ENCODE data around the gene HMX3.
"Not testable (repeated sequence)": the region's sequence is repeated elsewhere in the genome, so short reads cannot be mapped to it uniquely, and the experiment has no call there.

The HMX3 gene

DNA sequence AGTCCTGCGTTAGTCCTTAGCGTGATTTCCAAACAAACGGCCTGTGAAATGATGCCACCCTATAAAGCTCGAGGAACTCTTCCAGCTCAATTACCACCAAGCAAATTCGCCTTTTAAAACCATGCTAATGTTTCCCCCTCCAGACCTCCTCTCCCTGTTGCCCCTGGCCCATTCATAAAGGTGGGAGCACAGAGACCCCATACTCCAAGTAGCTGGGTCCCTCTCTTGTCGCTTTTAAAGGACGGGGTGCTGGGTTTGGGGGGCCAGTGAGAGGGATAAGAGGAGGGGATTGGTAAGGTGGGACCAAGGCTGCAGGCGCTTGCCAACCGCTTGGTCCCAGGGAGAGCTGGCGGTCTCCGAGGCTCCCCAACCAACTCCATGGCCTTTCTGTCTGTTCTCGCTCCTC lies 13.4 kb downstream of the HMX3 start:
- DNase-seq = no peak

DNA sequence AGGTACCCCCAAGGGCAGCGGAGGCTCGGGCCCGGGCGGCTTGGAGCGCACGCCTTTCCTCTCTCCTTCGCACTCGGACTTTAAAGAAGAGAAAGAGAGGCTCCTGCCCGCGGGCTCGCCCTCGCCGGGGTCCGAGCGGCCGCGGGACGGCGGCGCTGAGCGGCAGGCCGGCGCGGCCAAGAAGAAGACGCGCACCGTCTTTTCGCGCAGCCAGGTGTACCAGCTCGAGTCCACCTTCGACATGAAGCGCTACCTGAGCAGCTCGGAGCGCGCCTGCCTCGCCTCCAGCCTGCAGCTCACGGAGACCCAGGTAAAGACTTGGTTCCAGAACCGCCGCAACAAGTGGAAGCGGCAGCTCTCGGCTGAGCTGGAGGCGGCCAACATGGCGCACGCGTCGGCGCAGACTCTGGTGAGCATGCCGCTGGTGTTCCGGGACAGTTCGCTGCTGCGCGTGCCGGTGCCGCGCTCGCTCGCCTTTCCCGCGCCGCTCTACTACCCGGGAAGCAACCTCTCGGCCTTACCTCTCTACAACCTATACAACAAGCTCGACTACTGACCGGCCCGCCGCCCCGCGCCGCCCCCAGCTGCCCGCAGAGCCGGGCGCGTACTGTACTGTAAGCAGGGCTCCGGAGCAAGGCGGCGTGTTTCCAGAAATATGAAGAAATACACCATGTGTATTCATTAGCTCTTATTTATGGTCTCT lies 13.9 kb downstream of the HMX3 start:
- no peak for DNase-seq

DNA sequence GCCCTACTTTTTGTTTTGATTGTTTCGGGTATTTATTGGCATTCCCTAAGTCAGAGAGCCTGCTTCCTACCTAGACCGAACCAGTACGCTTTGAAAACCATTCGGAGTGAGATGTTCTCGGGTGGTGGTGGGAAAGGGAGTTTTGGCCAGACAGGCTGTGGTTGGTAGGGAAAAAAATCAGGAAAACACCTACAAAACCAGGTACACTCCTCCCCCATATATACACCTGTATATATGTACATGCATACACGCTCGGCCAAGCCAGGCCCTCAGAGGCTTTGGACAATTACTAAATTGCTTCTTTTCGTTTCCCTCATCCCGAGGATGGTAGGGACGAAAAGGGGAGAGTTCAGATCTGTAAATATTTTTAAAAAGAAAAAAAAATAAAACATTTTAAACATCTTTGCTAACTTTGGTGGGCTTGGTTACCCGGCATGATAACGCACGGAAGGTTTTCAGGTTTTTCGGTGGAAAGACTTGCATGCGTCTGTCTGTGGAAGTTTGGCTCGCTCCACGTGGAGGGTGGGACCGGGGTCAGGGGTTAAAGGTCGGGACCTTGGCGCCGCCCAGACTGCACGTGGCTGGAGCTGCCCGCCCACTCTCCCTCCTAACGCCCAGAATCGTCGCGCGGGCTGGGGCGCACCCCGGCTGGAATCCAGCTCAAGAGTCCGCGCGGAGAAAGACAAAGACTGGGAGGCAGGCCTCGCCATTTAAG lies 14.7 kb downstream of the HMX3 start:
- DNase-seq = no peak

DNA sequence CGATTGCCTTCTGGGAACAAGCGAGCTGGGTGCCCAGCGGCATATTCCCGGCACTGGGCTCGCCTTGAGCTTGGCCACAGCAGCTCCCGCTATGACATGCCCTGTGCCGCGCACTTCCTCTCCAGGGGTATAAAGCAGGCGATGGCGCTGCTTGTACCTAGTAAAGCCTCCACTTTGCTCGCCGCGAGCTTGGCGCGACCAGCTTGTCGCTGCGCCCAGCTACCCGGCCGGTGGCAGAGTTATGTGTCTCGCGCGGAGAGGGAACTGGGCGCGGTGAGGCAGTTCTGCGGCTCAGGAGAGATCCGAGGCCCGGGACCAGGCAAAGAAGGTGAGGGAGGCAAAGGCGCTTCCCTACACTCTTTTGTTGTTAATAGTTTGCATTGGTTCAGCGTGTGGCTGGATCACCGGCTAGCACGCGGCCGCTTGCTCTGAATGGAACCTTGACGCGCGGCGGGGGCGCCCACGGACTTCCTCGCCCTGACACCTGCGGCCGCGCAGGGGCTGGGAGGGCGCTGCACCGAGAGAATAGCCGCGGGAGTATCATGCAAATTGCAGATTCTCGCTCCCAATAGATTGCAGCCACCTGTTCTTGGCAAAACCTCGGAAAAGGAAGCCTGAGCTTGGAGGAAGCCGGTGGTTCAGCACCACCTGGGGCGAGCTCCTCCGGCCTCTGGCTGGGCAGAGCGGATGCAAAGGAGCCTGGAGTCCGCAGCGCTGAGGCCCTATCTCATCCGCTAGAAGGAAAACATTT lies 15.4 kb downstream of the HMX3 start:
- no peak for DNase-seq

DNA sequence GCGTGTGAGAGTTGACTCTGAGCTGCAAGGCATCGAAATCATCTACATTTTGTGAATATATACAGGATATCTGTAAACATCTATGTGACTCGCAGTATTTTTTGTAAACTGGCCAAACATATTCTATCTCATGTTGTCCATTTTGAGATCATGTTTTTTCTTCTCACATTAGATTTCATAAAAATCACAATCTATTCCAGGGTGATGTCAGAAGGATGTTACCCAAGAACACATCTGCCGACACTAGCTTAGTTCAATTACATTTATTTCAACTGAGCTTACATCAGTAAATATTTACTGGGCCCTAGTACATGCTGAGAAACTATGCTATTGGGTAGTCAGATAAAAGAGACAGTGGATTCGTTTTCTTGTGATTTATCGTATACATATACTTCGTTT lies 16.0 kb downstream of the HMX3 start:
- no peak for DNase-seq

DNA sequence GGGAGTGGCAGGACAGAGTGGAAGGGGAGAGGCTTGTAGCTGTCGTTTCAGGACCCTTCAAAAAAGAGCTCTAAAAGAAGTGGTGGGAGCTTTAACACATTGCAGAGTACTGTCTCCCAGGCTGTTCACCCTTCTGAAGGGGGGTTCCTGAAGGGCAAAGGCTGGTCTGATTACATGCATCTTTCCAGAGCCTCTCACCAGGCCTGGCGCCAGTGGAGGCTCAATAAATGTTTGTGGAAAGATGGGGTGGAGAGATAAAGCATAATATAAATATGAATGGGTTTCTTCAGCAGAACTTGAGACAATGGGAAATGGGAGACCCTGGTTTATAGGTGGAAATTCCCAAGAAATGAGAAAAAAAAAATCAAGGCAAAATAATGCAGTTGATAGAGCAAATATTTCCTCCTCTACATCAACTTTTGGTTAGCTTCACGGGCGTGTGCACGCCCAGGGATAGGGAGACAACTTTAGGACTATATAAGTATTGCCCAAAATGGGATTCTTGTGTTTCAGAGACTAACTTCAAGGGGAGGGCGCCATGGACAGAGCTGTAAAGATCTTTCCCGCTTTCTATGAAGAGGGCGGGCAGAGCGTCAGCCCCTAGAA lies 17.8 kb downstream of the HMX3 start:
- no peak for DNase-seq

DNA sequence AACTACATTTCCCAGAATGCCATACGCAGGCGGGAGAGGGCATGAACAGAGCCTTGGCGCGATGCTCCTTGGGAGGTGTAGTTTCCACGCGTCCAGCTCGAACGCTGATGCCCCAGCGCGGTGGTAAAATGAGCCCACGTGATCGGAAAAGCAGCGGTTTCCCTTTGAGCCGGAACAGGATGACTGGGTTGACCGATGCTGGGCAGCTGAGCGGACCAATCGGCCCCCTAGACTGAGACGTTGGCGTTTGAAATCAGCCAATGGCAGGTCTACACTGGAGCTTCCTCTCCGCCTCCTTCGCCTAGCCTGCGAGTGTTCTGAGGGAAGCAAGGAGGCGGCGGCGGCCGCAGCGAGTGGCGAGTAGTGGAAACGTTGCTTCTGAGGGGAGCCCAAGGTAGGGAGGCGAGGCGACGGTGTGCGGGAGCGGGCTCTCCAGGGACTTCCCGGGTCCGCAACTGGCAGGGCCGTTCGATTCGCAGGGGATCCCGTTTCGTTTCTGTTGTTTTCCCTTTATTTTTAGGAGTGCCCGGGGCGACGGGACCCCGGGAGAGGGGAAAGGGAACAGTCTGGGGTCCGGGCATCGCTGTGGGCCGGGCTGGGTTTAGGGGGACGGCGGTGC lies 18.4 kb downstream of the HMX3 start, which contains the start of gene BUB3:
Gene BUB3, plus strand, starts transcription at position 311 of the 619 bp plus-strand sequence. CDS start 516 bp downstream, outside the sequence.
- peak; percentile 91 for DNase-seq

DNA sequence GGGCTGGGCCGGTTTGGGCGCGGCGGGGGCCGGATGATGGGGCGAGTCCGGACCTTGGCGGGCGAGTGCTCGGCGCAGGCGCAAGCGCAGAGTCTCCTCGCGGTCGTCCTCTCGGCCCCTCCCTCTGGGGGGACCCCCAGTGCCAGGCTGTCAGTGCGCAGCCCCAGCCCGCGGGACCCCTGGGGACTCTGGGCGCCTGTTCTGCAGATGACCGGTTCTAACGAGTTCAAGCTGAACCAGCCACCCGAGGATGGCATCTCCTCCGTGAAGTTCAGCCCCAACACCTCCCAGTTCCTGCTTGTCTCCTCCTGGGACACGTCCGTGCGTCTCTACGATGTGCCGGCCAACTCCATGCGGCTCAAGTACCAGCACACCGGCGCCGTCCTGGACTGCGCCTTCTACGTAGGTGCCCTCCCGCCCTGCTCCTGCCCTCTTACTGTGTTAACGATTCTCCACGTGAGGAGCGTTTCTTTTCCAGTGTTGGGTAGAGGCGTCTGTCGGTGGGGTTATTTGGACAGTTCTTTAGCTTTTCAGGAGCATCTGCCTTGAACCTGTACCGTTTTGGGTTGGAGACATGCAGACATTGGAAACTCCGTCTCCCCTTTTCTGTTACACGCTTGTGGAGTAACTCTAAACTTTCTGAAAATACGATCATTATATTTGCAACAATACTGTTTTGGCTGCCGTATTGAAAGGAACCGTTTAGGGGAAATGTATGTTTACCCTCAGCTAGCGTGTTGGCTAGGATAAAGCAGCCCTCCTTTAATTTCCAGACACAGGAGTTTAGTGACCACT lies 19.1 kb downstream of the HMX3 start:
- no peak for DNase-seq

DNA sequence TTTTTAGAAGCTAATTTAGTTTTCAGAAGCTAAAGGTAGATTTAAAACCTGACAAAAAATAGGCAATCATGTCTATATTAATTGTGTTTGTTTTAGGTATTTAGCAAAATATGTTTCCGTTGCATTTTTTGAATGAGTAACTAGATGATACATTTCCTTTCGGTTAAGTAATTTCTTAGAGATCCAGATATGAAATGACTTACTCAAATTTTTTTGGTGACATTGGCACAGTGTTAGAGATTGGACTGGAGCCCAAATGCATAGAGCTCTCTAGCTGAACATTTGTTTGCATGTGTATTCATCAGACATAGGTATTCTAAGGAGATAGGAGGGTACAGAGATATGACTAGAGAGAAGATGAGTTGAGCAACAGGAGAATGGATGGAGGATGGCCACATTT lies 20.3 kb downstream of the HMX3 start:
- no peak for DNase-seq

DNA sequence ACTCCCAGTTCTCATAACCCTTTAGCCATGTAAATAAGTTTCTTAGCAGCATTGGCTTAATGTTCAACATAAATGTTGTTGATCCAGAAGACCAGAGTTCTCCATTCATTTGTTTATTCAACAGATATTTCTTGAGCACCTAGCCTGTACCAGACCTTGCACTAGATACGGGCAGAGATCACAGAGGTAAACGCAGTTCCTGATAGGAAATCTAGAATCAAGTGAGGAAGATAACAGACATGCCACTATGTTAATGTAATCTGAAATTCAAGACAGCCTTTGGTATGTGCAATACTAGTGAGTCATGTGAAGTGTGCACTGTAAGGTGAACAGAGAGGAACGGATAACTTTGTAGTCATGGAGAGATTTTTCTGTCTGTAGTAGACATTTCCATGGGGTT lies 21.4 kb downstream of the HMX3 start:
- no peak for DNase-seq

DNA sequence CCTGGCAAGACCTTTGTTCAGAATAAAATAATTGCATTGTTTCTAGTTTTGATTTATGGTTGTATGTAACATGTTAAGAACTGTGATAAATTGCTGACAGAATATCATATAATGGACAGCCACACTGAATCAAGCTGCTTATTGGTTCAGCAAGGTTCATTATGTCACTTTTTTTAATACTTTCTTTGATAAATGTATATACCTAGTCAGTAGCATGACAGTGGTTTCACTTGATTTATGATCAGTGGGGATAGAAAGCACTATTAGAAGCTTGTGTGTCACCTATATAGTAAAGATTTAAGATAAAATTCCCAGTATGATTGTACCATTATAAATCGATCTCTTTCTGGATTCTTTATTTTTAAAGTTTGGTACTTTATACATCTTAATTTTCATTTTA lies 22.9 kb downstream of the HMX3 start:
- no peak for DNase-seq

DNA sequence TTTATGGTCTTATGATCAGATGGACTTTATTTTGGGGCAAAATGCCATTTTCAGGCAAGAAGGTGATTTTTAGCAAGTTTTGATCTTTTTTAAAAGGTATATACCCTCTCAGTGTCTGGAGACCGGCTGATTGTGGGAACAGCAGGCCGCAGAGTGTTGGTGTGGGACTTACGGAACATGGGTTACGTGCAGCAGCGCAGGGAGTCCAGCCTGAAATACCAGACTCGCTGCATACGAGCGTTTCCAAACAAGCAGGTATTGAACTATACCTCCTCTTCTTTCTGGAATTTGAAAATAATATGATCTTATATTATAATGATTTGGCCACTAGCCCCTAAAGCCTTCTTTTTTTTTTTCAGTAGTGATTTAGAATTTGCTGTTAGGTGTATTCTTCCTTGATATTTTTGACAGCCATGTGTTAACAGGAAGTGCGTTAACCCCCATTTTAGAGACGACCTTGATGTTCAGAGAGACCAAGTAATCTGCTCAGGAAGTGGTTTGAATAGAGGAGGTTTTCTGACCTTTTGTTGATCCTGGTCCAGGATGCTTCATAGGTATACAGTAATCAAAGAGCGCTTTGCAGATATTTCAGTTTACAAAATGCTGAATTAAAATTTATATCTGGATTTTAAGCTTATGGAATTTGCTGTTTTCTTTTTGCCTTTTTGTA lies 24.7 kb downstream of the HMX3 start:
- no peak for DNase-seq

DNA sequence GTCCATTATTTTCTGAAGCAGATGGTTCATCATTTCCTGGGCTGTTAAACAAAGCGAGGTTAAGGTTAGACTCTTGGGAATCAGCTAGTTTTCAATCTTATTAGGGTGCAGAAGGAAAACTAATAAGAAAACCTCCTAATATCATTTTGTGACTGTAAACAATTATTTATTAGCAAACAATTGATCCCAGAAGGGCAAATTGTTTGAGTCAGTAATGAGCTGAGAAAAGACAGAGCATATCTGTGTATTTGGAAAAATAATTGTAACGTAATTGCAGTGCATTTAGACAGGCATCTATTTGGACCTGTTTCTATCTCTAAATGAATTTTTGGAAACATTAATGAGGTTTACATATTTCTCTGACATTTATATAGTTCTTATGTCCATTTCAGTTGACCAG lies 28.5 kb downstream of the HMX3 start:
- DNase-seq = no peak

DNA sequence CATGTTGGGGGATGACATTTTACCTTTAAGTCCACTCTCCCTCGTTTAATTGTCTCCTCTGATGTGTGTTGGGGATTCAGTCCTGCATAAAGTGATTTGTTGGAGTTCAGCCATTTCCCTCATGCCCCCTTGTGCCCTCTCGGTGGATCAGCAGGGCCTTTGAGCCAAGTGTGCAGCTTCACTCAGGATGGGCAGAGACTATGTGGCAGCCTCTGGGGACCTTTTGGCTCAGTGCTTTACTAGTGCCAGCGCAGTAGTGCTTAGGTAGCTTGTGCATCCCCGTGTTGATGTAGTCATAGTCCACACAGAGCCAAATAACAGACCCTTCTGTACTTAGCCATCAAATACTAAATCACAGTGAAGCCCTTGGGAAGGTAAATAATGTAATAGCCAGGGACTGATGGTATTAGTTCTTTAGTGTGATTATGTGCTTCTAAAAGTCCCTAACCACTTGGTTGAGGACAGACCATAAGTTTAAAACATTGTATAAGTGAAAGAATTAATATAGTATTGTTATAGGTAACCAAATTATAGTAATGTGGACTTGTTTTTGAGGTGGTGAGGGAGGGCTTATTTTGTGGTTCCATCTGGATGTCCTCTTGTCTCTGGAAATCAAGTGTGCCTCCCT lies 29.8 kb downstream of the HMX3 start:
- no peak for DNase-seq

DNA sequence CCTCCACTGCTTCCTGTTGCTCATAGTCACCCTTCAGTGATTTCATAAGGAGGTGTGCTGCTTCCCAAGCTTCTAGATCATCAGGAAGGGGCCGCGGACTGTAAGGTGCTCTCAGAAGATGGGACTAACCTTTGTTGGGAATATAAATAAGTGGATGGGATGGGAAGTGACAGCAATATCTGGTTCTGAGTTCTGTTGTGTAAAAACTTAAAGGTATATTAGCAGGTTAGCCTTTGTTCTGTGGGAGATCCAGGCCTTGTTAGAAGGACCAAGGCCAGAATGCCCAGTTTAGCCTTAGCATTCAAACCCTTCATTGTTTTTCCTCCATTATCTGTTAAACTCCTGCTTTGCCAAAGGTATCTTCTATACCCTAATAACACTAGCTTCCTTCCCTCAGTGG lies 30.8 kb downstream of the HMX3 start:
- no peak for DNase-seq

DNA sequence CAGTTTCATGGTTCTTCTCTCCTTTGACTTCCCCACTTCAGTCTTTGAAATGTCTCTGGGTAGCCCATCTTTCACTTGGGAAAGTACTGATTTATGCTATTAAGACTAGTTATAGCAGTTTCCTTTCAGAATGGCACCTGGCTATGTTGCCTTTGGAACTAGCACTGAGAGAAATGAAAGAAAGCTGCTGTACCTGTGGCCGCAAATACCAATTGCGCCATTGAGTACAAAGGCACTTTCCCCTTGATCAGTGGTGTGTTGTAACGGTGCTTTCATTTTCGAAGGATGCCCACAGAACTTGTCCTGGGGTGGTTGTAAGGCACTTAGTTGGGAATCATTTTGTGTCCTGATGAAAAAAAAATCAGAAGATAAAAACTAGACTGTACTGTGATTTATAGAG lies 35.2 kb downstream of the HMX3 start:
- no peak for DNase-seq

DNA sequence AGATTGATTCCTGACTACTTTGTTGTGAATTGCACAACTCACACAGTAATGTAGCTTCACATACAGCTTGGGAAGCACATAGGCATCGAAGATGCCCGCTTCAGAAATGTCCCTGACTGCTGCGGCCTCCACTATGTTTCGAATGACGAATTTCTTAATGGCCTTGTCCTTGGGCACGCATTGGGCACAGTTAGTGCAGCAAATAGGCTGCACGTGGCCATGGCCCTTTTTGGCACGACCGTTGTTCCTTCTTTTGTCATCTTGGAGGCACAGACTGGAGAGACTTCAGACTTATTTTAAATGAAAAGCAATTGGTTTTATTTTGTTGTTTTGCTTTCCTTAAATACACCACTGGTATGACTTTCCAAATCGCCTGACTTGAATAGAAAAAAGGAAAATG lies 35.8 kb downstream of the HMX3 start:
- not testable (repeated sequence) for DNase-seq

DNA sequence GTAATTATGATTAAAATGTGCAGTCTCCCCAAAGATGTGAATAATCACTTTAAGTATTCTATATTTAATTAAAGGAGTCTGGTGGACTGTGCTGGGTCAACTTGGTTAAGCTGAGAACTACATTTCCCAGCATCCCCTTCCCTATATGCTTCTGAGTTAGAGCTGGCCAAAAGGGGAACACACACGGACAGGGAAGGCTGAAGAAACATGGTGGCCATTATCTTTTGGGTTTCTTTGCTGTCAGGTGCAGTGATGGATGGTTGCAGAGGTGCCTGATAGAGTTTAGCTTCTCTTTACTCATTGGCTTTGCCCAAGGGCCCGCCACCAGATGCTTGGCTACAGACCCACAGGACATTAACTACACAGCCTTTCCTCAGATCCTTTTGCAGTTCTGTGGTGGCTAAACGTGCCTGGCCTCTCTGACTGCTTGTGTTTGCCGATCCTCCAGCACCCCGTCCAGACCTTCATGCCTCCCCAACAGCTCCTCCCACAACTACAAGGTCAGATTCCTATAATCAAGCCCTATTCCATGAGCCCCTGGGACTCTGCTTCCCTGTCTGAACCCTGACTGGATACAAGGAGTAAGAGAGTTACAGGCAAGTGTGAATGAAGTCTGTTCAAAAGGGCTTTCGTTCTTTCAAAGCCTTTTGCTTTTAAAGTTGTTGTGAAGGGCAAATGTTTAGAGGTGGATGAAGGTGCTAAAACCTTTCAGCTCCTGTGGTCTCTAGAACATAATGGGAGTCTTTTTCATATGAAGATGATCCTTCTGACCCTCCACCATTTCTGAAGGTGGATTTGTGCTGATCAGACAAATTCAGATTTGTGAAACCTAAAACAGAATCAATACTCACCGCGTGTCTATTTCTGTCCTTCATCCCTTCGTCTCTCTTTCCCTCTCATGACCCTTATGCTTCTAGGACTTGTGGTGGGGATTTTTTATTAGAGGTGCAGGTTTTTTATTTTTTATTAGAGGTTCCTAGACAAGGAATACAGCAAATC lies 39.9 kb downstream of the HMX3 start:
- DNase-seq = no peak

DNA sequence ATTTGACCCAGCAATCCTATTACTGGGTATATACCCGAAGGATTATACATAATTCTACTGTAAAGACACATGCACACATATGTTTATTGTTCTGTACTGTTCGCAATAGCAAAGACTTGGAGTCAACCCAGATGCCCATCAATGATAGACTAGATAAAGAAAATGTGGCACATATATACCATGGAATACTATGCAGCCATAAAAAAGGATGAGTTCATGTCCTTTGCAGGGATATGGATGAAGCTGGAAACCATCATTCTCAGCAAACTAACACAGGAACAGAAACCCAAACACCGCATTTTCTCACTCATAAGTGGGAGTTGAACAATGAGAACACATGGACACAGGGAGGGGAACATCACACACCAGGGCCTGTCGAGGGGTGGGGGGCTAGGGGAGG lies 42.6 kb downstream of the HMX3 start:
- DNase-seq = not testable (repeated sequence)

Data from activated CD4-positive, alpha-beta T cell treated with anti-CD3 and anti-CD28 coated beads for 1 hour (primary cell).